ENCODE measurements around the gene ADAR.
"Not testable (repeated sequence)": the region's sequence is repeated elsewhere in the genome, so short reads cannot be mapped to it uniquely, and the experiment has no call there.

Gene ADAR

GRCh38 chr1:154607609-154608396 is at the start of gene ADAR:
Gene ADAR, minus strand, starts transcription at chr1:154608186. Its CDS starts 180 bp downstream, at chr1:154608006.
- DNase-seq = peak; percentile 92

- no peak for DNase-seq
Measured at GRCh38 chr1:154657556-154657955, 49.6 kb upstream of the ADAR start.

GRCh38 chr1:154652893-154653292 is 44.9 kb upstream of the ADAR start:
- DNase-seq = no peak

GRCh38 chr1:154644724-154645123 is 36.7 kb upstream of the ADAR start:
- not testable (repeated sequence) for DNase-seq

- no peak for DNase-seq
Measured at GRCh38 chr1:154641534-154641933, 33.5 kb upstream of the ADAR start.

- no peak for DNase-seq
Measured at GRCh38 chr1:154639876-154640275, 31.9 kb upstream of the ADAR start.

GRCh38 chr1:154635171-154635570 is 27.2 kb upstream of the ADAR start:
- DNase-seq = no peak

- DNase-seq = no peak
Measured at GRCh38 chr1:154629675-154630073, 21.7 kb upstream of the ADAR start.

GRCh38 chr1:154629061-154629674 is 21.2 kb upstream of the ADAR start:
- no peak for DNase-seq

- DNase-seq = no peak
Measured at GRCh38 chr1:154628121-154628405, 20.1 kb upstream of the ADAR start.

GRCh38 chr1:154627257-154628120 is 19.5 kb upstream of the ADAR start:
- DNase-seq = peak; percentile 94

GRCh38 chr1:154626456-154627256 is 18.7 kb upstream of the ADAR start:
- DNase-seq = peak; percentile 56

- no peak for DNase-seq
Measured at GRCh38 chr1:154624746-154625643, 17.0 kb upstream of the ADAR start.

- no peak for DNase-seq
Measured at GRCh38 chr1:154623358-154623757, 15.4 kb upstream of the ADAR start.

GRCh38 chr1:154622503-154623039 is 14.6 kb upstream of the ADAR start:
- no peak for DNase-seq

GRCh38 chr1:154621875-154622274 is 13.9 kb upstream of the ADAR start:
- no peak for DNase-seq

GRCh38 chr1:154620751-154621150 is 12.8 kb upstream of the ADAR start:
- no peak for DNase-seq

- no peak for DNase-seq
Measured at GRCh38 chr1:154619181-154619948, 11.4 kb upstream of the ADAR start.

- DNase-seq = no peak
Measured at GRCh38 chr1:154616659-154617345, 8.8 kb upstream of the ADAR start.

- DNase-seq = no peak
Measured at GRCh38 chr1:154615411-154615810, 7.4 kb upstream of the ADAR start.

Data from right forelimb (tissue), 1 donor.